ENCODE data around the gene CRYGD. TPM values are rescaled to one million over a fixed set of nuclear protein-coding genes. Genes with fewer than 3 reads are reported as not detected.

The CRYGD gene
- total and polyA plus RNA-seq, 7 experiments from 2014 or later = not detected

GRCh38 chr2:208092093-208092832 is 32.1 kb downstream of the CRYGD start:
- ChIA-PET CTCF (no interaction called here), POLR2A (no interaction called here)
- Mint-ChIP-seq H3K4me1 (no peaks in the 10 kb centered on the region), H3K36me3 (no peaks in the 10 kb centered on the region), H3K27me3 (peaks cover 0 to 7% (median 0%) of the 10 kb centered on the region in 5 donors), H3K27ac (no peak overlapping the region), H3K9me3 (peaks cover 0 to 13% (median 0%) of the 10 kb centered on the region in 11 donors), H3K4me3 (no peak overlapping the region)
- Histone ChIP-seq H3K27ac (ENCODE audit: low read depth, low read length) (no peak overlapping the region), H3K4me3 (ENCODE audit: low read length) (no peak overlapping the region), H3K36me3 (ENCODE audit: control insufficient read depth in 2 of 3, insufficient read depth in 3 of 3, low read length in 3 of 3) (no peaks in the 10 kb centered on the region), H3K4me1 (ENCODE audit: control insufficient read depth in 2 of 2, insufficient read depth in 2 of 2, low read length in 2 of 2) (no peaks in the 10 kb centered on the region), H3K9me3 (ENCODE audit: control insufficient read depth in 2 of 3, low read length in 3 of 3) (no peaks in the 10 kb centered on the region), H3K27me3 (ENCODE audit: control insufficient read depth in 2 of 2, insufficient read depth in 2 of 2, low read length in 2 of 2) (no peaks in the 10 kb centered on the region)
- DNase-seq (no peak), ATAC-seq (no peak)
- intact Hi-C loops (cut with micrococcal nuclease) = no loop called here

- intact Hi-C loops (cut with micrococcal nuclease) = no loop called here
- ATAC-seq = no peak
- Mint-ChIP-seq H3K9me3 (peaks cover 0 to 13% (median 0%) of the 10 kb centered on the region in 11 donors), H3K27me3 (no peaks in the 10 kb centered on the region), H3K36me3 (no peaks in the 10 kb centered on the region), H3K4me3 (no peak overlapping the region), H3K27ac (no peak overlapping the region), H3K4me1 (no peaks in the 10 kb centered on the region)
- ChIA-PET POLR2A (no interaction called here), CTCF (no interaction called here)
- H3K27me3 ChIP-seq (ENCODE audit: control insufficient read depth in 2 of 2, insufficient read depth in 2 of 2, low read length in 2 of 2) = no peaks in the 10 kb centered on the region
- DNase-seq = no peak
- no peaks in the 10 kb centered on the region for H3K9me3 ChIP-seq (ENCODE audit: control insufficient read depth in 2 of 3, low read length in 3 of 3)
- H3K27ac ChIP-seq (ENCODE audit: low read depth, low read length) = no peak overlapping the region
- no peaks in the 10 kb centered on the region for H3K4me1 ChIP-seq (ENCODE audit: control insufficient read depth in 2 of 2, insufficient read depth in 2 of 2, low read length in 2 of 2)
- no peaks in the 10 kb centered on the region for H3K36me3 ChIP-seq (ENCODE audit: control insufficient read depth in 2 of 3, insufficient read depth in 3 of 3, low read length in 3 of 3)
- H3K4me3 ChIP-seq (ENCODE audit: low read length) = no peak overlapping the region
Measured at GRCh38 chr2:208090420-208090819, 33.9 kb downstream of the CRYGD start.

- intact Hi-C loops (cut with micrococcal nuclease) = no loop called here
Measured at GRCh38 chr2:208086029-208086428, 38.3 kb downstream of the CRYGD start.

GRCh38 chr2:208083807-208084206 is 40.5 kb downstream of the CRYGD start:
- H3K36me3 ChIP-seq (ENCODE audit: control insufficient read depth in 2 of 3, insufficient read depth in 3 of 3, low read length in 3 of 3) = no peaks in the 10 kb centered on the region
- Mint-ChIP-seq H3K27me3 (peaks cover 14 to 25% (median 22%) of the 10 kb centered on the region in 5 donors), H3K36me3 (peaks cover 0 to 9% (median 0%) of the 10 kb centered on the region in 5 donors), H3K4me1 (no peaks in the 10 kb centered on the region), H3K9me3 (peaks cover 0 to 6% (median 2%) of the 10 kb centered on the region in 11 donors), H3K27ac (no peak overlapping the region), H3K4me3 (no peak overlapping the region)
- ChIA-PET CTCF (no interaction called here), POLR2A (no interaction called here)
- no peaks in the 10 kb centered on the region for H3K4me1 ChIP-seq (ENCODE audit: control insufficient read depth in 2 of 2, insufficient read depth in 2 of 2, low read length in 2 of 2)
- H3K9me3 ChIP-seq (ENCODE audit: control insufficient read depth in 2 of 3, low read length in 3 of 3) = no peaks in the 10 kb centered on the region
- DNase-seq = no peak
- intact Hi-C loops (cut with micrococcal nuclease) = no loop called here
- H3K27ac ChIP-seq (ENCODE audit: low read depth, low read length) = no peak overlapping the region
- no peaks in the 10 kb centered on the region for H3K27me3 ChIP-seq (ENCODE audit: control insufficient read depth in 2 of 2, insufficient read depth in 2 of 2, low read length in 2 of 2)
- no peak overlapping the region for H3K4me3 ChIP-seq (ENCODE audit: low read length)
- no peak for ATAC-seq

More at GRCh38 chr2:208086029-208086428, 38.3 kb downstream of the CRYGD start:
- Histone ChIP-seq H3K36me3 (ENCODE audit: control insufficient read depth in 2 of 3, insufficient read depth in 3 of 3, low read length in 3 of 3) (no peaks in the 10 kb centered on the region), H3K4me3 (ENCODE audit: low read length) (no peak overlapping the region), H3K4me1 (ENCODE audit: control insufficient read depth in 2 of 2, insufficient read depth in 2 of 2, low read length in 2 of 2) (no peaks in the 10 kb centered on the region), H3K9me3 (ENCODE audit: control insufficient read depth in 2 of 3, low read length in 3 of 3) (no peaks in the 10 kb centered on the region), H3K27ac (ENCODE audit: low read depth, low read length) (no peak overlapping the region), H3K27me3 (ENCODE audit: control insufficient read depth in 2 of 2, insufficient read depth in 2 of 2, low read length in 2 of 2) (no peaks in the 10 kb centered on the region)
- peaks cover 0 to 13% (median 0%) of the 10 kb centered on the region in 11 donors for H3K9me3 Mint-ChIP-seq
- no peak overlapping the region for H3K27ac Mint-ChIP-seq
- H3K36me3 Mint-ChIP-seq = no peaks in the 10 kb centered on the region
- DNase-seq (no peak), ATAC-seq (no peak)
- peaks cover 3 to 17% (median 10%) of the 10 kb centered on the region in 5 donors for H3K27me3 Mint-ChIP-seq
- H3K4me1 Mint-ChIP-seq = no peaks in the 10 kb centered on the region
- no peak overlapping the region for H3K4me3 Mint-ChIP-seq
- CTCF ChIA-PET = no interaction called here
- POLR2A ChIA-PET = no interaction called here

DNA sequence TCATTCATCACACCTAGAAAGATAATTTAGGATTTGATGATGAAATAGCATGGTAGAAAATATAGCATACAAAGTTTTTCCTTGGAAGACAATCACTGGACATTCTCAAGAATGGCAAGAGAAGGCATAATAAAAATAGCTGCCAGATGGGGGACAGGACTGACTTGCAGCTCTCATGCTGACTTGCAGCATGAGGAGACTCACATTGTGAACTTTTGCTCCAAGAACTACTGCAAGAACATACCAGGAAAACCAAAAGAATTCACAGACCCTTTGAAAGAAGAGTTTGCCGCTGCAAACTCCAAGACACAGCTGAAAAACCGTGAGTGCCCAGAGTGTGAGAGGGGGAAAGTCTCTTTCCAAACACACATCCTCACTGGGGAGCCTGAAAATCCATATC is 47.0 kb downstream of the CRYGD start:
- intact Hi-C loops (cut with micrococcal nuclease) = loop anchor here in 1 of 2 donors (10.0 kb wide), 1 partner anchor 1522 kb away; no protein-coding TSS in a partner anchor
- DNase-seq = no peak
- Histone ChIP-seq H3K27ac (ENCODE audit: low read depth, low read length) (no peak overlapping the region), H3K4me1 (ENCODE audit: control insufficient read depth in 2 of 2, insufficient read depth in 2 of 2, low read length in 2 of 2) (no peaks in the 10 kb centered on the region), H3K9me3 (ENCODE audit: control insufficient read depth in 2 of 3, low read length in 3 of 3) (no peaks in the 10 kb centered on the region), H3K4me3 (ENCODE audit: low read length) (no peak overlapping the region), H3K27me3 (ENCODE audit: control insufficient read depth in 2 of 2, insufficient read depth in 2 of 2, low read length in 2 of 2) (peaks cover 0 to 3% of the 10 kb centered on the region in 2 donors), H3K36me3 (ENCODE audit: control insufficient read depth in 2 of 3, insufficient read depth in 3 of 3, low read length in 3 of 3) (no peaks in the 10 kb centered on the region)
- no peak for ATAC-seq
- Mint-ChIP-seq H3K9me3 (peaks cover 0 to 6% (median 0%) of the 10 kb centered on the region in 11 donors), H3K27ac (no peak overlapping the region), H3K4me1 (no peaks in the 10 kb centered on the region), H3K27me3 (peaks cover 21 to 48% (median 30%) of the 10 kb centered on the region in 5 donors), H3K36me3 (peaks cover 0 to 12% (median 0%) of the 10 kb centered on the region in 5 donors), H3K4me3 (no peak overlapping the region)
- CTCF ChIA-PET = no interaction called here
- POLR2A ChIA-PET = no interaction called here

DNA sequence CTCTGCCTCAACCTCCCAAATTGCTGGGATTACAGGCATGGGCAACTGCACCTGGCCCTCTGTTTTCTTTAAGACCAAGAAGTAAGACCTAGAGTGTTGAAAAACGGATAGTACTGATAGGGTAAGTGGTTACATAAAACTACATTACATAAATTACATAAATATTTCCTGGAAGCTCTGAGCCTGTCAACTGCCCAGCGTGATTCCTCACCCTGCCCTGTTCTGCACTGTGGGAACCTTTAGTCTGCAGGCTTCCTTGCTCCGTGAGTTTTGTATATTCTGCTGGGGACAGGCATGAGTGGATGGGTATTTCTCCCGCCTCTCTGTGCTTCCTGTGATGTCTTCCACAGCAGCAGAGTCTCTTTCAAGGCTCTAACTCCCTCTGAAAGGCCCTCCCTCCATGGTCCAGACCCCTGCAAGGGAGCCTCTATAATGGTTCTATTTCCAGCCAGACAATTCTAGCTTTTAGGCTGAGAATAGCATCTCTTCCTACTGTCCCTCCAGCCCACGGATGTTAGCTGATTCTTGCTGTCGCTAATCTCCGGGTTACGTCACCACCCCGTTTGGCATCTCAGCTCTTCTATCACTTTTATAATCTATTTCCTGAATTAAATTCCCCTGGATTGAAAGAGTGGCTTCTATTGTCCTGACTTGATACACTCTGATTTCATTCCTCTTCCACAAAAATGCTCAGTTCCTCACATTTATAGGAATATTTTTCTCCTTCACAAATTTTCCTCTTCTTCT is 49.5 kb downstream of the CRYGD start:
- no peaks in the 10 kb centered on the region for H3K4me1 Mint-ChIP-seq
- H3K4me1 ChIP-seq (ENCODE audit: control insufficient read depth in 2 of 2, insufficient read depth in 2 of 2, low read length in 2 of 2) = no peaks in the 10 kb centered on the region
- no peak overlapping the region for H3K27ac ChIP-seq (ENCODE audit: low read depth, low read length)
- H3K27me3 Mint-ChIP-seq = peaks cover 12 to 38% (median 22%) of the 10 kb centered on the region in 5 donors
- intact Hi-C loops (cut with micrococcal nuclease) = loop anchor here (5.0 to 10.0 kb wide), 2 partner anchors 1382 to 1520 kb away; no protein-coding TSS in a partner anchor
- H3K9me3 ChIP-seq (ENCODE audit: control insufficient read depth in 2 of 3, low read length in 3 of 3) = no peaks in the 10 kb centered on the region
- peaks cover 0 to 4% (median 0%) of the 10 kb centered on the region in 11 donors for H3K9me3 Mint-ChIP-seq
- H3K36me3 Mint-ChIP-seq = peaks cover 0 to 9% (median 0%) of the 10 kb centered on the region in 5 donors
- no peak for ATAC-seq
- H3K4me3 ChIP-seq (ENCODE audit: low read length) = no peak overlapping the region
- peaks cover 0 to 3% of the 10 kb centered on the region in 2 donors for H3K27me3 ChIP-seq (ENCODE audit: control insufficient read depth in 2 of 2, insufficient read depth in 2 of 2, low read length in 2 of 2)
- H3K27ac Mint-ChIP-seq = no peak overlapping the region
- DNase-seq = no peak
- H3K4me3 Mint-ChIP-seq = no peak overlapping the region
- H3K36me3 ChIP-seq (ENCODE audit: control insufficient read depth in 2 of 3, insufficient read depth in 3 of 3, low read length in 3 of 3) = no peaks in the 10 kb centered on the region
- POLR2A ChIA-PET = no interaction called here
- CTCF ChIA-PET = interaction anchor here (0.5 to 1.0 kb wide), 3 partner anchors 14 to 330 kb away, joined by 3 to 4 read pairs (median 4); no protein-coding TSS in a partner anchor
